NCI-H1417 treated with DMSO at 0.1 percent for 48 hours (cell line): Measurements from ENCODE around the gene KIAA0408.
"Not testable (repeated sequence)": the region's sequence is repeated elsewhere in the genome, so short reads cannot be mapped to it uniquely, and the experiment has no call there.

Source experiments
- DNase-seq: peaks from one replicate; lab custom pipeline; 2025; lab: John Stamatoyannopoulos, UW

Gene KIAA0408

DNA sequence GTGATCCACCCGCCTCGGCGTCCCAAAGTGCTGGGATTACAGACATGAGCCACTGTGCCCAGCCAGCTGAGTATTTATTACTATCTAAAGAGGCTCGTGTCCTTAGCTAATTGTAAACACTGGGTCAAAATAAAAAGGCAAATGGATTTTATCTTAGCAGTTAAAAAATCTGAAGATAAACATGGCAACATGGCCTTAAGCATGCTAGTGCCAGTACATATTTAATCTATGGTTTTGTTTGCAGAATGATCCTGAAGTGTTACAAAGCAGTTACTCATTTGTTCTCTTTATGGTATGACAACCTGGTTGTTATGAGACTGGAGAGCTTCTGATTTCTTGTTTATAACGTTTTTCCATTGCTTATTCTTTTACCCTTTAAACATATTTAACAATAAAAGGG is 3.9 kb upstream of the KIAA0408 start:
- DNase-seq = no peak

DNA sequence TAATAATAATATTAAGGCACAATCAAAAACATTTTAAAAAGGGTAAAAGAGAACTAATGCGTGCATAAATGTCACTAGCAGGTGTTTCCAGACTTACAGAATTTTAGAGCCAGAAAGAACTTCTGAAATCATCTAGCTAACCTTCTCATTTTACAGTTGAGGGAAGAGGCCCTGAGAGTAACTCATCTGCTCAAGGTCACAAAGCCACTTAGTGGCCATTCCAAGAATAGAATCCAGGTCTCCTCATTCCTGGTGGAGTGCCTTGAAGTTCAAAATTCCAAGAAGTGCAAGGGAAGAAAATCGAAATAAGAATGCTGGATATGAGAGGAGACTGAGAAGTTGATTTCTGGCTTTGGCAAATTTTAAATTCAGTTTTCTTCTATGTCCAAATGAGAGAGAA is 3.2 kb upstream of the KIAA0408 start:
- no peak for DNase-seq

DNA sequence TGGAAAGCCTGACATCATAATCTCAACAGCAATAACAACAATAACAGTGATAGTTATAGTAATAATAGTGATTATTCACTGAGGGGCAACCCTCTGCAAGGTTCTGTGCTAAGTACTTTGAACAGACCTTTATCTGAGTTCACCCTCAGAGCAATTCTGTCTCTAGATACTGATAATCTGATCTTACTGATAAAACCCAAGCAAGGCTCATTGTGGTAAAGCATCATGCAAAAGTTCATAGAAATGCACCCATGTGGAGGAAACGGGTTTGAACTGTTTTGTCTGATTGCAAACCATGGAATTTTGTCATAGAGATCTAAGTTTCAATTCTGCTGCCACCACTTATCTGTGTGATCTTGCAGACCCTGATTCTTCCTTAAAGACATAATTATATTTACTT is 1.3 kb upstream of the KIAA0408 start:
- DNase-seq = no peak

DNA sequence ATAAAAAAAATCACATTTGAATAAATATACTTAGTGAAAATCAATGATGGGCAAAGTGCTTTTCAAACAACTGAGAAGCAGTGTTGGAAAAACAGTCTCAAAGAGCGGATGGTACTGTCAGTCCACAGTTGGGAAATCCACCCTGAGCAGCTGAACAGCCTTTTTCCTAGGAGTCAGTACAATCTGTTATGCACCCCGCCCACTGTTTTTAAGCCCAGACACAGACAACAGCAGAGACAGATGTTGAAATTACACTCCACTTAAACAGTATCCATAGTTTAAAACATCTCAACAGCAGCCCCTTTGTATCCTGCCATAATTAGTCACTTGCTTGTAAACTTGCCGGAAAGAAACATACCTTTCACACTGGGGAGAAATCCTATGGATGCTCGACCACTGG is 372 bp downstream of the KIAA0408 start:
- no peak for DNase-seq

DNA sequence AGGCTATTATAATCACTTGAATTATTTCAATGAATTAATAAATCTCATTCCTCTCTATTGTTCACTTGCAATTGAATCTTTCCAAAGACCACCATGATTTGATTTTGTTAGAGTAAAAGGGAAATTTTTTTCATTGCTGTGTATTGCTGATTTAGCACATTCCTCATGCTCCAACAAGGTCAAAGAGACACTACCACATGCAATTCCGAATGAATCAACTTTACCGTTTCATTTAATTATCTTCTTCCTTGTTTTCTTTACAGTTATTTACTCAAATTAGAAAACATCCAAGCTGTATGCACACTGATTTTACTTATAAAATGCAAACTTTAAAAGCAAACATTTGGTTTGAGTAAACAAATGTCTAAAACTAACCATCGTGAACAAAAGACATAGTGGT is 967 bp downstream of the KIAA0408 start:
- DNase-seq = no peak

DNA sequence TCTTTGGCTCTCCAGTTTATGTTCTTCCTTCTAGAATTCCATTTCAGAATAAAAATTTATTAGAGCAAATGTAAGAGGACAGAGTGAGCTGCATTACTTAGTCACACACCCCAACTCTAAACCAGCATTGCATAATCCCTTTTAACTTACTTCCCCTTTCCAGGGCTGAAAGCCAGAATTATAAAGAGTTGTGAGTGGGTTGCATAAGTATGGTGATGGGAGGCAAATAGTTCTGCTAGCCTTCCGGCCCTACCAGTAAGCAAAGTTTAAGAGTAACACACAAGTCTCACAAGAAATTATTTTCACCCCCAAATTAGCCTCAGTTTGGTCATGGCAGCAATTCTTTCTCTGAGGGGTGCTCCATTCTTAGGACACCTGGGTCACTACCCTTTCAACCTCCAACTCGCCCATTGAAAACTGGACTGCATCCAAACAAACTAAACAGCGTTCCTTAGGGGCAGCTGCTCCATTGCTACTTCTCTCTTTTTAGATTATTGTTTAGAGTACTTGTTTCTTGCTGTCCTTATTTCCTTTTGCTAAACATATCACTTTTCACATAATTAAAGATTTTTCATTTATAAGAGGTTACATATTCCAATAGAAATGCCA is 1.6 kb downstream of the KIAA0408 start:
- no peak for DNase-seq

DNA sequence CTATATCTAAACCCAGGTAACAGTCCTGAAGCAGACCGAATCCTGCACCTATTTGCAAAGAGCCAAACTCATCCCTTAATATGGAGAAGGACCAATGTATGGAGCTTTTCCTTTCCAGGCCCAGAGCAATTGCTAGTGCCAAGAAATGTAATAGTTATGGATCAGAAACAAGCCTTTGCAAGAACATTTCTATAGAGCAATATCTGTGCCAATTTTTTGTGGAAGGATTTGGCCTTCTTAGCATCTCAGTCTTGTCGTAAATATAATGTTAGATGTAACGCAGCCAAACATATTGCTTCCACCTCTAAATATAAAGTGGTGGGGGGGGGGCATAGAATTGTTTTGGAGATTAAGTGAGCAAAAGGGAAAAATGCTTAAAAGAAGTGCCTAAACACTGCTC is 2.7 kb downstream of the KIAA0408 start:
- no peak for DNase-seq

DNA sequence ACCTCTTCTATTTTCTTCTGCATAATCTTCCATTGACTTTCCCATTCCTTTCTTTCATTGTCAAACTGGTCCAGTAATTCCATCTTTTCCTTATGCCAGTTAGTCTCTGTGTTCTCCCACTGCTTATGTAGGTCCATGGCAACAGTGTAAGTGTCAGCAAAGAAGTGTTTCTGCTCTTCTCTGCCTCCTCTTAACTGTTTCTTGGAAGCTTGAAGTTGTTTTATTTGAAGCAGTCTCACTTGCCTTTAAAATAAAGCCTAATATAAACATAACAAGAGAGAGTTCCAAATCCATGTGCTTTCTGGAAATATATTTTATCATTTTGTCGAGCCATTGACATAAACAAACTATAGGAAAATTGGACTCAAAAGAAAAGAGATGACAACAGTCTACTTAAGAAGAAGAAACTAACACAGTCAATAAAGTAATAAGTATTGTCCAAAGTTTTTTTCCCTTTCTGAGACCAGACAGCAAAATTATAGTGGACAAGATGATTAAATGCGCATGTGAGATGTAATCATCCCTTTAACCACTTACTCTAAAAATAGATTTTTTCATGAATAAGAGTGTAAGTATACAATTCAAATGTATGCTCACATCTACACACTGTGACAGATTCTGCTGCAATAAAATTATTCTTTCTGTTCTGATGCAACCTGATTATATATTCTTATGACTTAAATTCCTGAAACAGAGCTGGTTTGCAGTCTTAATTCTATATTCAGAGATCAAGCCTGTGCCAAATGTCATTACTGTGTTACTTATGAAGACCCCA is 5.2 kb downstream of the KIAA0408 start:
- no peak for DNase-seq

DNA sequence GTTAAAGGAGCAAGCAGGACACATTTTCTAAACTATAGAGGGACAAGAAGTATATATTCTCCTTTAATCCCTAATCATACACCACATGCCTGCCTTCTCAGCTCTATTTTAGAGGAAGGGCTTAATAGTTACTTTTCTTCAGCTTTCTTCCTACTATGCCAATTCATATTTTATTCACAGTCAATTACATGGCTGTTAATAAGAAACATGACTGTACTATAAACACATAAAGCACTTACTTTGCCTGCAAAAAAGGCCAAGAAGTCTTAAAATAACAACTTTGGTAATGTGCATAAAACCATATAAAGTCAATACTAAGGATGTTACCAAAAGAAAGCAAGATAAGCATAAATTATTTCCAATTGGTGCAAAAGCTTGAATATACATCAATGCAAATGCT is 6.4 kb downstream of the KIAA0408 start:
- no peak for DNase-seq

DNA sequence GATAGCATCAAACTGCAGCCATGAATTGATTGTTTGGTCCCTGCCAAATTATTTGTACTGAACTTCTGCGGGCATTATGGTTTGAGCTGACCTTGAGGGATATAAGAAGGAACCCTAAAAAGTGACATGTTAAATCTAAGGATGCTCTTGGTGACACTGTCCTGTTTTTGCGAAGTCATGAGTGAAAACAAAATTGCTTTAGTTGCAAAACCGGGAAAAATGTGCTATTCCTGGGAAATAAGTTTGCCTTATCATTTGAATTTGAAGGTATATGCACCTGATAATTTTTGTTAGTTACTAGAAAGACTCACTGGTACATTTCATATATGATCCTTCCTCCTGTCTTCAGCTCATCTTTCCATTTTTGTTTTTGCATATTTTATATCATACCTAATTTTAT is 7.8 kb downstream of the KIAA0408 start:
- DNase-seq = no peak

DNA sequence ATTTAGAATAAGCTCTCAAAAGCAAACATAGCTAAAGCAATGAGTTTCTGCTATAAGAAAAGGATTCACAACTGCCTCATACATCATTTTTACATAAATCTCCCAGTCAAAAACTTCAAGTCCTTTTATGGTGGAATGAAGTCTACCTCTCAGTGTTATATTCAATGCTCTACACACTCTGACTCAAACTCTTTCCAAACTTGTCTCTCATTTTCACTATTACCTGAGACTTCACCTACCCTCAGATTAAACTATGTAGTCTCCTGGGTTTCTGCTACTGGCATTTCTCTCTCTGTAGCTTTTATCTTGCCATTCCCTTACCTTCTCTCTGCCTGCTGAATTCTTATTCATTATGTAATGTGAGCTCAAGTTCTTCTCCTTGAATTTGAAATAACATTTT is 11.4 kb downstream of the KIAA0408 start:
- DNase-seq = no peak

DNA sequence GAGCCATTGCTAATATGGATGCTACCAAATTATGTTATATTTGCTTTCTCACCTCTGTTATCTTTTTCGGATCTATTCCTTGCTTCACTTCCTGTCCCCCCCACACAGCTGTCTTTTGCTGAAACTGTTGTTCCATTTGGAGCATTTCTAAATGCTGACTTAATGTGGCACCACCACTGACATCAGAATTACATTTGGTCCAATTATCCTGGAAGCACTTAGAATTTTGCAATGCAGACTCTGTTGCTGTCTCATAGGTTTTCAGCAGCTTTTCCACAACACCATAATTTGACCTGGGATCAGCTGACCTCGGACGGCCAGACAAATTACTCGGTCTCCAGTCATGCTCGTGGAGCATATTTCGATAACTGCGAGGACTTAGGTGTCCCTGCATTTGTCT is 12.8 kb downstream of the KIAA0408 start:
- no peak for DNase-seq

DNA sequence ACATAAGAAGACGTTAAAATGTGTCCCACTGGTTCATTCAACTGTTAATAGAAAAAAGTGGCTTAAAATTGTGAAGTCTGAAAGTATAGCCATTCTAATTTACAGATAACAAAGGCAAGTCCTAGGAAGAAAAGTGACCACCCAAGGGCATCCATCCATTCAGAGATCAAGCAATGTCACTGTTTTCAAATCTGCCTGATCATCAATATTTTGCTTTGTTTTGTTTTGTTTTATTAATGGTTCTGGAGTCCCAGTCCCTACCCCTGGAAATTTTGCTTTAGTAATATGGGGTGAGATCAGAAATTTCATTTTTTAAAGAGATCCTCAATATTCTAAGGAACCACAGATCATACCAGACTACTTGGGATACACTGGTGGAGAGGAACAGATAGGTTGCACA is 17.3 kb downstream of the KIAA0408 start:
- DNase-seq = no peak

DNA sequence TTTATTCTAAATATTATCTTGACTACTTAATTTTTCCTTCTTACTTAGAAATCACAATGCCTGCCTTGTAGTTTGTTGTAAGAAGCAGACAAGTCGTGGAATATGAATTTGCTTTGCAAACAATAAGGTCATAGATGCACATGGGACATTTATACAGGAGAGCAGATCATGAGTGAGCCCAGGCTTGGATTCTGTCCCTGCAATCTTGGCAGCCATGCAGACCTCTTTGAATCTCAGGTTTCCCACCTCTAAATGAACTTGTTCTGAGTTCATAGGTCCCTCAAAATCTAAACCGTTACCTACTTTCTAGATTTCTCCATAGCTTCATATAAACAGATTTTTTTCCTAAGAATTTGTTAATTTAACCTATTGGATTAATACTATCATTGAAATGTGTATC is 19.5 kb downstream of the KIAA0408 start:
- DNase-seq = no peak

DNA sequence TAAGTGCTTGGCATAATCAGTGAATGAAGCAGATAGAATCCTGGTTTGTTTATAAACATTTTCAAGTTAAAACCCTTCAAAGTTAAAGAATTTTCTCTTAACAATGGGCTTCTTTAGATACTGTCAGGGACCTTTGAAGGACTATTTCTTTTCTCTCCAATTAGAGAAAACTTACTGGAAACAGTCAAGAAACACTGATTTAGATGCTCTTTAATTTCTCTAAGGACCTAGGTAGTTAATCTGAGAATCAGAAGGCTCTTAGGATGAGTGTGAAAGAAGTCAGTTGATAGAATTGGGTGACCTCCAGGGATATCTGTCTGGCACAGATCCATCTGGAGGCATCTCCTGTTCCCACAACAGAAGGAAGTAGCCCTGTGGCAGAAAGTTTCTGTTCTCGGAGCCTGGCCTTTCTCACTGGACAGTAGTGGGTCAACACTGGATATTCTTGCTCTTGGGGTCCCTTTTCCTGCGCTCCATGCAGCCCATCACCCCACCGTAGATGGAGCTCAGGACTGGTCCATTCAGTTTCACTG is 22.5 kb downstream of the KIAA0408 start:
- DNase-seq = no peak

DNA sequence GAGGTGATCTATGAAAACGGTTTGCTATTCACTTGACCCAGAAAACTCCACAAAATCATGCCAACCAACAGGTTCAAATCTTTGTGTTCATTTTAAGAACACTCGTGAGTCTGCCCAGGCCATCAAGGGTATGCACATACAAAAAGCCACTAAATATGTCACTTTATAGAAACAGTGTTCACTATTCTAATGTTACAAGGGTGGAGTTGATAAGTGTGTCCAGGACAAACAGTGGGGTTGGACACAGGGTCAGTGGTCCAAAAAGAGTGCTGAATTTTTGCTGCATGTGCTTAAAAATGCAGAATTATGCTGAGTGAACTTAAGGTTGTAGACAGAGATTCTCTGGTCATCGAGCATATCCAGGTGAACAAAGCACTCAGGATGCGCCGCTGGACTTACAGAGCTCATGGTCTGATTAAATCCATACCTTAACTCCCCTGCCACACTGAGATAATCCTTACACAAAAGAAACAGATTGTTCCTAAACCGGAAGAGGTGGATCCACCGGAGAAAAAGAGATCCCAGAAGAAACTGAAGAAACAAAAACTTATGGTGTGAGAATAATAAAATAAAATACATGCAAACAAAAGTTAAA is 23.5 kb downstream of the KIAA0408 start:
- no peak for DNase-seq

DNA sequence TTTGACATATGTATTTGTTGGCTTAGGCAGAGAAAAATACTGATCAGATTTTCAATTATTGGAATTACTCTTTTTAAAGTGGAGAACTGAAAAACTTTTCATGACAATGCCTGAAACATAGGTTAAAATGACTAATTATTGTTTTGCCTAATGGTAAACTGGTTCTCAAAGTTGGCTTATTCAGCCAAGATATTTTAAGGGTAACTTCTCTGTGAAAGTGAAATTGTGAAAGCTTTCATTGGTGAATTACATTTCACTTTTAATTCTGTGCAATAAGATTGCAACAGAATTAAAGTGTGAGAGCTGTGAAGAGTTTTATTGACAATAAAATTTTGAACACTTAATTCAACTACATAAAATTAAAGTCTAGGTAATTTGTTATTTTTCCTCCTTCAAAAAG is 24.5 kb downstream of the KIAA0408 start:
- no peak for DNase-seq

DNA sequence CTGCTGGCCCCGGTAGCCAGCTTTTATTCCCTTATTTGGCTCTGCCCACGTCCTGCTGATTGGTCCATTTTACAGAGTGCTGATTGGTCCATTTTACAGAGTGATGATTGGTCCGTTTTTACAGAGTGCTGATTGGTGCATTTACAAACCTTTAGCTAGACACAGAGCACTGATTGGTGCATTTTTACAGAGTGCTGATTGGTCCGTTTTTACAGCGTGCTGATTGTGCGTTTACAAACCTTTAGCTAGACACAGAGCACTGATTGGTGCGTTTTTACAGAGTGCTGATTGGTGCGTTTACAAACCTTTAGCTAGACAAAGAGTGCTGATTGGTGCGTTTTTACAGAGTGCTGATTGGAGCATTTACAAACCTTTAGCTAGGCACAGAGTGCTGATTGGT is 30.6 kb downstream of the KIAA0408 start:
- not testable (repeated sequence) for DNase-seq

DNA sequence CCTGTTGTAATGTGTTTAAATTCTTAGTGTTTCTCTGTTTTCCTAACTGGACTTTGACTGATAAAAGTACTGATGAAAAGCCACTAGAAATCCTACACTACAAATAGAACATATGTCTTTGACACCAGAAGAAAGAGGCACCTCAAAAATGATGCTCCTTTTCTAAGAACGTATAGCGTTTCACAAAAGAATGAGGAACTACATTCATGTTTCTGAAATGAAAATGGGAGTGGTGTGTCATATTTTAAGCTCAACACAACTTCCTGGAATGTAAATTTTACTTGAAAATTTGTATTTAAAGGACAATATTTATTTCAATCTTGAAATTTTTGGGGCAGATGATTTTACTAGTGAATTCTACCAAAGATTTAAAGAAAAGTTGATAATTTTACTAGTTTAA is 35.3 kb downstream of the KIAA0408 start:
- no peak for DNase-seq

DNA sequence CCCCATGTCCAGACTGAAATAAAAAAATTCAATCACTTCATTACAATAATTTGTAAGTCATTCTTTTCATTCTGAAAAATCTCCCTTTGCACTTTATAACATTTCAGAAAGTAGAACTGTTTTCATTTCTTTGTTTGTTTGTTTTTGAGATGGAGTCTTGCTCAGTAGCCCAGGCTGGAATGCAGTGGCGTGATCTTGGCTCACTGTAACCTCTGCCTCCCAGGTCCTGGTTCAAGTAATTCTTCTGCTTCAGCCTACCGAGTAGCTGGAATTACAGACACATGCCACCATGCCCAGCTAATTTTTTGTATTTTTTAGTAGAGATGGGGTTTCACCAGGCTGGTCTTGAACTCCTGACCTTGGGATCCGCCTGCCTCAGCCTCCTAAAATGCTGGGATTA is 38.0 kb downstream of the KIAA0408 start:
- not testable (repeated sequence) for DNase-seq

DNA sequence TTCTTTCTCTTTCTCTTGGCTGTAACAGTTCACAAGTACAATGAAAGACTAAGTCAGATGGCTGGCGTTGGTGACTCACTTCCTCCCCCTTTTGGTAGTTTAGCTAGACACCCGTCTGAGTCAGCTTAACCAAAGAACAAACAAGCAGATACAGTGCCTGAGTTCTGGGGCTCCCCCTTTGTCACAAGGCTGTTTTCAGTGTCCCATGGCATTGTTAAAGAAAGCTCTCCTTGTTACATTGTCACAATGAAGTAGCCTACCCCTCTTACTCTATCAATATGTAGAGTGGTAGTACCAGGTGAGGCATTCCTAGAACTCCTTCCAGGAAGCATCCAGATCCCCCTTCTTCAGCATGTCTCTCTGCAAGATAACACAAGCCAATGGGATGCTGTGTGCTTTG is 38.6 kb downstream of the KIAA0408 start:
- DNase-seq = no peak

DNA sequence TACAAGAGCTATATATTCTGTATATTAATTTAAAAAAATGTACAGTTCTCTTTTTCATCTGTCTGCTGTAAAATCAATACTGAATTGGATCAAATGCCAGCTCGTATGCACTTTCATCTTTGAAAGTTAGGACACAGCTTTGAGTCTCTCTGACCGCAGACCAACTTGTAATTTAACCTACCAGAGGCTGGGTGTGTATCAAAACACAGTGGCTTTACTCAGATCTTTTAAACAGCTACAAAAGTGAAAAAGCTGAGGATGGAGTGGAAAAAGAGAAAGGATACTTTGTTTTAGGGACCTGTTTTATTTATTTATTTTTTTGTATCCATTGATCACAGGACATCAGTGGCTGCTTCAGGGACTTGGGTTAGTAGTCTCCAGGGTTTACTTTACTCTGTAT is 44.1 kb downstream of the KIAA0408 start:
- DNase-seq = no peak

DNA sequence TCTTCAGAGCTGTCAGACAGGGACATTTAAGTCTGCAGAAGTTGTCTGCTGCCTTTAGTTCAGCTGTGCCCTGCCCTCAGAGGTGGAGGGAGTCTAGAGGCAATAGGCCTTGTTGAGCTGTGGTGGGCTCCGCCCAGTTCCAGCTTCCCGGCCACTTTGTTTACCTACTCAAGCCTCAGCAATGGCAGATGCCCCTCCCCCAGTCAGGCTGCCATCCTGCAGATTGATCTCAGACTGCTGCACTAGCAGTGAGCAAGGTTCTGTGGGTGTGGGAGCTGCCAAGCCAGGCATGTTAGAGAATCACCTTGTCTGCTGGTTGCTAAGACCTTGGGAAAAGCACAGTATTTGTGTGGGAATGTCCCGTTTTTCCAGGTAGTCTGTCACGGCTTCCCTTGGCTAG is 46.1 kb downstream of the KIAA0408 start:
- DNase-seq = not testable (repeated sequence)
